Measurements from ENCODE around the gene FGG. TPM values are rescaled to one million over a fixed set of nuclear protein-coding genes. Genes with fewer than 3 reads are reported as not detected.

FGG gene
- total RNA-seq, 4 donors from 2014 or later: not detected

GRCh38 chr4:154590329-154591006 lies 22.0 kb downstream of the FGG start, which contains the start of gene FGA:
TSS of gene FGA (minus strand) at chr4:154590742. CDS start at chr4:154590687, 55 bp downstream.
- Histone ChIP-seq H3K9me3 (no peaks in the 10 kb centered on the region), H3K27me3 (peaks cover 14% of the 10 kb centered on the region), H3K27ac (no peak within 1 kb of the TSS), H3K36me3 (no peaks in the 10 kb centered on the region), H3K4me1 (no peaks in the 10 kb centered on the region), H3K4me3 (no peak within 1 kb of the TSS)
- TF ChIP-seq POLR2AphosphoS5 (IDR thresholded peaks at IDR 0.05): no peak
- no peak for TF ChIP-seq EP300 (IDR thresholded peaks at IDR 0.05)
- TF ChIP-seq CTCF (IDR thresholded peaks at IDR 0.05): no peak
- no peak for TF ChIP-seq POLR2A (IDR thresholded peaks at IDR 0.05)
- ATAC-seq: no peak
- 60% methylated on average over 3 of the region's 3 CpGs; no CpG with 5 or more reads in 1 of the 2 donors for WGBS, 2 donors (ENCODE audit: low coverage in 1 of 2)

- Histone ChIP-seq H3K9me3 (no peaks in the 10 kb centered on the region), H3K4me3 (no peak overlapping the region), H3K4me1 (no peaks in the 10 kb centered on the region), H3K27ac (no peak overlapping the region), H3K27me3 (peaks cover 14% of the 10 kb centered on the region), H3K36me3 (no peaks in the 10 kb centered on the region)
- ATAC-seq: no peak
- TF ChIP-seq CTCF (IDR thresholded peaks at IDR 0.05) (no peak), POLR2A (IDR thresholded peaks at IDR 0.05) (no peak), POLR2AphosphoS5 (IDR thresholded peaks at IDR 0.05) (no peak), EP300 (IDR thresholded peaks at IDR 0.05) (no peak)
- WGBS, 2 donors (ENCODE audit: low coverage in 1 of 2): 52 to 80% methylated on average over 5 to 6 of the region's 7 CpGs
Measured at GRCh38 chr4:154589296-154590197, 22.9 kb downstream of the FGG start.

- H3K4me3 ChIP-seq: no peak overlapping the region
- no peak for ATAC-seq
- H3K27ac ChIP-seq: no peak overlapping the region
- no peaks in the 10 kb centered on the region for H3K4me1 ChIP-seq
- no peaks in the 10 kb centered on the region for H3K9me3 ChIP-seq
- peaks cover 14% of the 10 kb centered on the region for H3K27me3 ChIP-seq
- WGBS, 2 donors (ENCODE audit: low coverage in 1 of 2): 78 to 85% methylated on average over 2 of the region's 2 CpGs
- H3K36me3 ChIP-seq: no peaks in the 10 kb centered on the region
- no peak for TF ChIP-seq EP300 (IDR thresholded peaks at IDR 0.05)
- TF ChIP-seq POLR2AphosphoS5 (IDR thresholded peaks at IDR 0.05): no peak
- no peak for TF ChIP-seq POLR2A (IDR thresholded peaks at IDR 0.05)
- TF ChIP-seq CTCF (IDR thresholded peaks at IDR 0.05): no peak
Measured at GRCh38 chr4:154588198-154588597, 24.3 kb downstream of the FGG start.

- Histone ChIP-seq H3K27ac (no peak overlapping the region), H3K4me1 (no peaks in the 10 kb centered on the region), H3K36me3 (no peaks in the 10 kb centered on the region), H3K27me3 (peaks cover 14% of the 10 kb centered on the region), H3K9me3 (no peaks in the 10 kb centered on the region), H3K4me3 (no peak overlapping the region)
- TF ChIP-seq POLR2AphosphoS5 (IDR thresholded peaks at IDR 0.05) (no peak), POLR2A (IDR thresholded peaks at IDR 0.05) (no peak), EP300 (IDR thresholded peaks at IDR 0.05) (no peak), CTCF (IDR thresholded peaks at IDR 0.05) (no peak)
- no peak for ATAC-seq
- 92 to 94% methylated on average over 11 of the region's 13 CpGs for WGBS, 2 donors (ENCODE audit: low coverage in 1 of 2)
Measured at GRCh38 chr4:154586296-154587033, 26.0 kb downstream of the FGG start.
